Endothelial cell of umbilical vein (primary cell): ENCODE results near the gene SPOCD1. TPM values are rescaled to one million over a fixed set of nuclear protein-coding genes. Genes with fewer than 3 reads are reported as not detected.

Source experiments
- BruUV-seq: library from RNA; stranded (reverse); fragments of 400-500 nt; replicated peaks from 2 replicates; lab custom pipeline; 2021; lab: Mats Ljungman, UMichigan
- CTCF ChIA-PET: fragments of 300-600, 350-600 bp; sonication (Branson Sonifier 250); formaldehyde crosslinking; loops from one replicate; lab custom pipeline; 2021; ENCODE audit warnings: antibody characterized with exemption, inconsistent platforms; lab: Charles Lee
- POLR2A ChIA-PET: fragments of 300-600, 350-600 bp; sonication (Branson Sonifier 250); formaldehyde crosslinking; loops from one replicate; lab custom pipeline; 2021; ENCODE audit warnings: antibody characterized with exemption, inconsistent platforms; lab: Charles Lee
- DNase-seq: peaks from one replicate; pipeline ENCODE4 v3.0.0-alpha.2; 2011; ENCODE audit warnings: low read depth, low spot score
- FAIRE-seq: peaks from 2 replicates; lab custom pipeline; 2011; peaks lifted over from hg19 to GRCh38; lab: Jason Lieb, UNC
- H2AFZ ChIP-seq: 2 replicates; pipeline ENCODE4 v1.6.0; 2012; ENCODE audit warnings: low read depth, low read length, control low read depth, inconsistent platforms
- H3K27ac ChIP-seq: 2 replicates; pipeline ENCODE4 v1.5.1; 2011; ENCODE audit warnings: low read depth, mild to moderate bottlenecking, control low read depth, low read length, moderate library complexity; ENCODE audit not compliant: insufficient read depth
- H3K27me3 ChIP-seq, 2 experiments: 2 replicates each; pipeline versions ENCODE4 v1.6.0 to v1.6.1; 2011; ENCODE audit warnings: low read length in 2 of 2, mixed read lengths in 1 of 2; ENCODE audit not compliant: control insufficient read depth in 2 of 2, insufficient read depth in 2 of 2
- H3K36me3 ChIP-seq, 2 experiments: 2 replicates in 1 of 2; 3 replicates in 1 of 2; pipeline ENCODE4 v1.5.1; 2011; ENCODE audit warnings: low read length in 2 of 2, mild to moderate bottlenecking in 1 of 2, moderate library complexity in 1 of 2; ENCODE audit not compliant: control insufficient read depth in 2 of 2, insufficient read depth in 2 of 2; ENCODE audit errors: extremely low read depth in 1 of 2
- H3K4me1 ChIP-seq: 3 replicates; pipeline ENCODE4 v1.5.1; 2011; ENCODE audit warnings: mild to moderate bottlenecking, low read length; ENCODE audit not compliant: control insufficient read depth, insufficient read depth; ENCODE audit errors: extremely low read depth
- H3K4me2 ChIP-seq: 2 replicates; pipeline ENCODE4 v1.6.1; 2011; ENCODE audit warnings: low read length, control low read depth, mixed read lengths; ENCODE audit not compliant: insufficient read depth
- H3K4me3 ChIP-seq, 3 experiments: fragments of 200-600 bp in 1 of 3; sonication (generic), shearing (Covaris generic) in 1 of 3; replicated peaks in 1 of 3; 2 replicates each; pipeline ENCODE4 v1.5.1; 2011 to 2016; ENCODE audit warnings: control low read depth in 3 of 3, low read length in 3 of 3, mild to moderate bottlenecking in 2 of 3, inconsistent platforms in 1 of 3, low read depth in 1 of 3, moderate library complexity in 1 of 3; ENCODE audit not compliant: insufficient read depth in 1 of 3
- H3K79me2 ChIP-seq: 2 replicates; pipeline ENCODE4 v1.6.0; 2012; ENCODE audit warnings: low read length, inconsistent platforms; ENCODE audit not compliant: control insufficient read depth, insufficient read depth
- H3K9ac ChIP-seq: replicated peaks from 2 replicates; pipeline ENCODE3; 2011; ENCODE audit warnings: low read length, control low read depth; ENCODE audit not compliant: insufficient read depth; ENCODE audit errors: extremely low read depth
- H3K9me1 ChIP-seq: replicated peaks from 3 replicates; pipeline ENCODE4 v1.6.0; 2011; ENCODE audit warnings: mild to moderate bottlenecking, low read length; ENCODE audit not compliant: control insufficient read depth, insufficient read depth; ENCODE audit errors: extremely low read depth
- H3K9me3 ChIP-seq: replicated peaks from 2 replicates; pipeline ENCODE4 v1.5.1; 2012; ENCODE audit warnings: low read length, inconsistent platforms; ENCODE audit not compliant: control insufficient read depth, insufficient read depth
- H4K20me1 ChIP-seq: replicated peaks from 2 replicates; pipeline ENCODE3; 2011; ENCODE audit warnings: mild to moderate bottlenecking, low read length; ENCODE audit not compliant: control insufficient read depth, insufficient read depth; ENCODE audit errors: extremely low read depth
- EZH2 ChIP-seq: IDR thresholded peaks from 2 replicates; pipeline ENCODE4 v1.6.1; 2012; ENCODE audit warnings: borderline replicate concordance, low read depth, mild to moderate bottlenecking, moderate library complexity, low read length, inconsistent platforms; ENCODE audit not compliant: severe bottlenecking
- FOS ChIP-seq: IDR thresholded peaks from 2 replicates; pipeline ENCODE4 v1.6.1; 2011; ENCODE audit warnings: mild to moderate bottlenecking, low read length, moderate library complexity, borderline replicate concordance; ENCODE audit not compliant: insufficient read depth
- GATA2 ChIP-seq: IDR thresholded peaks from 2 replicates; pipeline ENCODE4 v1.7.0; 2011; ENCODE audit warnings: low read depth, mild to moderate bottlenecking, moderate library complexity, mixed read lengths, low read length; ENCODE audit not compliant: insufficient read length, insufficient read depth
- JUN ChIP-seq: IDR thresholded peaks from 2 replicates; pipeline ENCODE4 v1.6.1; 2011; ENCODE audit warnings: borderline replicate concordance, low read depth; ENCODE audit not compliant: insufficient read length, insufficient read depth
- MAX ChIP-seq: IDR thresholded peaks from 2 replicates; pipeline ENCODE4 v1.6.1; 2011; ENCODE audit not compliant: insufficient read depth, insufficient read length
- MYC ChIP-seq: IDR thresholded peaks from one replicate; pipeline ENCODE4 v1.6.1; 2011; ENCODE audit warnings: mild to moderate bottlenecking, low read depth, low read length
- POLR2A ChIP-seq: IDR thresholded peaks from 2 replicates; pipeline ENCODE4 v1.6.1; 2012; ENCODE audit warnings: low read depth, mild to moderate bottlenecking, control low read depth, low read length
- POLR2AphosphoS5 ChIP-seq: IDR thresholded peaks from 2 replicates; pipeline ENCODE4 v1.6.1; 2012; ENCODE audit warnings: low read depth, mild to moderate bottlenecking, control low read depth, low read length, moderate library complexity; ENCODE audit not compliant: insufficient read depth
- dilution Hi-C: fragments of 300-500 bp; cut with MboI; formaldehyde crosslinking; loops from one replicate; pipeline ENCODE4 v1.15.0; 2019; ENCODE audit warnings: low sequenced_read_pairs; ENCODE audit not compliant: extremely low pct_ligation_motif_present
- intact Hi-C: fragments of 100-400 bp; cut with micrococcal nuclease; formaldehyde crosslinking; loops from one replicate; pipeline ENCODE4 v1.10.0; 2022
- polyA plus RNA-seq, 4 experiments: library from polyadenylated mRNA; depleted of rRNA in 3 of 4; stranded (reverse) in 3 of 4; unstranded in 1 of 4; fragments of >200 nt; gene quantifications; 2 replicates each; pipeline versions ENCODE4 v1.2.1 to v1.2.3, GENCODE V29; 2011 to 2012; ENCODE audit warnings: missing spikeins in 1 of 4
- total RNA-seq: library from RNA; stranded (reverse); gene quantifications from 2 replicates; pipeline ENCODE4 v1.2.3, GENCODE V29; 2021

SPOCD1 gene
- total and polyA plus RNA-seq, 2 donors (not counting 3 experiments of a cell fraction or from before 2014, with no cell fraction given), result 0.27 to 33.0 TPM

GRCh38 chr1:31812158-31812829, 3.5 kb downstream of the SPOCD1 start:
- no TSS peak for BruUV-seq
- dilution Hi-C loops, result no loop called here

GRCh38 chr1:31811605-31812004, 4.2 kb downstream of the SPOCD1 start:
- TF ChIP-seq MYC, result no peak
- TF ChIP-seq EZH2, result no peak
- no peak for TF ChIP-seq GATA2
- no peak for TF ChIP-seq POLR2AphosphoS5
- TF ChIP-seq FOS, result no peak
- TF ChIP-seq JUN, result no peak
- no peak for TF ChIP-seq MAX
- TF ChIP-seq POLR2A, result no peak
- H3K9ac ChIP-seq, result no peak overlapping the region
- no peak overlapping the region for H3K4me3 ChIP-seq
- POLR2A ChIA-PET, result interaction anchor here (0.5 kb wide), 1 partner anchor 259 kb away, joined by 4 read pairs; no protein-coding TSS in a partner anchor
- CTCF ChIA-PET, result interaction anchor here (2.4 kb wide), 1 partner anchor 153 kb away, joined by 11 read pairs; no protein-coding TSS in a partner anchor
- H3K27me3 ChIP-seq, result no peaks in the 10 kb centered on the region
- H3K27ac ChIP-seq, result no peak overlapping the region
- no peak overlapping the region for H3K4me2 ChIP-seq
- dilution Hi-C loops (no loop called here), intact Hi-C loops (no loop called here)
- no peak for DNase-seq
- no peak for FAIRE-seq
- peaks cover 3% of the 10 kb centered on the region for H3K4me1 ChIP-seq
- no peaks in the 10 kb centered on the region for H3K36me3 ChIP-seq
- H2AFZ ChIP-seq, result no peak overlapping the region
- H3K9me3 ChIP-seq, result no peaks in the 10 kb centered on the region
- H4K20me1 ChIP-seq, result no peaks in the 10 kb centered on the region
- H3K79me2 ChIP-seq, result no peaks in the 10 kb centered on the region
- H3K9me1 ChIP-seq, result no peaks in the 10 kb centered on the region
- BruUV-seq, result no TSS peak

More at GRCh38 chr1:31812158-31812829, 3.5 kb downstream of the SPOCD1 start:
- POLR2A ChIA-PET, result no interaction called here
- no peaks in the 10 kb centered on the region for H3K27me3 ChIP-seq
- DNase-seq (no peak), FAIRE-seq (no peak)
- no peak overlapping the region for H3K4me3 ChIP-seq
- H3K4me2 ChIP-seq, result no peak overlapping the region
- no peak overlapping the region for H3K9ac ChIP-seq
- H3K4me1 ChIP-seq, result peaks cover 3% of the 10 kb centered on the region
- no peak for TF ChIP-seq MAX
- no peaks in the 10 kb centered on the region for H4K20me1 ChIP-seq
- no peaks in the 10 kb centered on the region for H3K79me2 ChIP-seq
- H3K9me3 ChIP-seq, result no peaks in the 10 kb centered on the region
- H2AFZ ChIP-seq, result no peak overlapping the region
- H3K27ac ChIP-seq, result no peak overlapping the region
- CTCF ChIA-PET, result interaction anchor here (0.9 to 4.0 kb wide), 3 partner anchors 23 to 152 kb away, joined by 3 to 18 read pairs (median 11); partner anchors contain the start of gene PTP4A2
- intact Hi-C loops, result no loop called here
- no peaks in the 10 kb centered on the region for H3K36me3 ChIP-seq
- no peaks in the 10 kb centered on the region for H3K9me1 ChIP-seq
